Kidney epithelial cell (primary cell): ENCODE data around the gene URB1. TPM values are rescaled to one million over a fixed set of nuclear protein-coding genes. Genes with fewer than 3 reads are reported as not detected.
"Not testable (repeated sequence)": the region's sequence is repeated elsewhere in the genome, so short reads cannot be mapped to it uniquely, and the experiment has no call there.

ENCODE experiments used
- DNase-seq: peaks from one replicate; pipeline ENCODE4 v3.0.0-alpha.2; 2010; ENCODE audit warnings: low read depth
- H3K27me3 ChIP-seq: 2 replicates; pipeline ENCODE4 v1.6.0; 2011; ENCODE audit warnings: low read length; ENCODE audit not compliant: control insufficient read depth, insufficient read depth
- H3K36me3 ChIP-seq: 2 replicates; pipeline ENCODE4 v1.5.1; 2011; ENCODE audit warnings: low read length; ENCODE audit not compliant: control insufficient read depth, insufficient read depth
- H3K4me3 ChIP-seq: 2 replicates; pipeline ENCODE4 v1.5.1; 2011; ENCODE audit warnings: low read depth, mild to moderate bottlenecking, control low read depth, low read length
- CTCF ChIP-seq: IDR thresholded peaks from 2 replicates; pipeline ENCODE4 v1.5.1; 2011; ENCODE audit warnings: mild to moderate bottlenecking, moderate library complexity, low read length, control low read depth, inconsistent platforms; ENCODE audit not compliant: insufficient read depth, poor library complexity, severe bottlenecking
- total RNA-seq: library from RNA; depleted of rRNA; stranded (reverse); fragments of >200 nt; gene quantifications from 2 replicates; pipeline ENCODE4 v1.2.3, GENCODE V29; 2015

URB1 gene
- total RNA-seq, 1 donor from 2014 or later, result 17.8 TPM

GRCh38 chr21:32403201-32403777, 10.5 kb upstream of the URB1 start:
- Histone ChIP-seq H3K4me3 (no peak overlapping the region), H3K36me3 (no peaks in the 10 kb centered on the region), H3K27me3 (no peaks in the 10 kb centered on the region)
- peak; percentile 61 for TF ChIP-seq CTCF
- no peak for DNase-seq

GRCh38 chr21:32393677-32394001, 827 bp upstream of the URB1 start:
- TF ChIP-seq CTCF, result no peak
- Histone ChIP-seq H3K36me3 (no peaks in the 10 kb centered on the region), H3K4me3 (peak overlapping the region; percentile 97), H3K27me3 (no peaks in the 10 kb centered on the region)
- no peak for DNase-seq

GRCh38 chr21:32392299-32392879, 423 bp downstream of the URB1 start:
- no peak for TF ChIP-seq CTCF

GRCh38 chr21:32391755-32392154, 1.1 kb downstream of the URB1 start:
- Histone ChIP-seq H3K27me3 (no peaks in the 10 kb centered on the region), H3K36me3 (peaks cover 1% of the 10 kb centered on the region), H3K4me3 (peak overlapping the region; percentile 97)
- no peak for DNase-seq
- no peak for TF ChIP-seq CTCF

More at GRCh38 chr21:32392299-32392879, 423 bp downstream of the URB1 start:
- H3K4me3 ChIP-seq, result peak overlapping the region; percentile 97
- H3K36me3 ChIP-seq, result no peaks in the 10 kb centered on the region
- DNase-seq, result no peak
- no peaks in the 10 kb centered on the region for H3K27me3 ChIP-seq

GRCh38 chr21:32390537-32391224, 2.1 kb downstream of the URB1 start:
- not testable (repeated sequence) for H3K4me3 ChIP-seq, H3K36me3 ChIP-seq, H3K27me3 ChIP-seq, DNase-seq

GRCh38 chr21:32389337-32390015, 3.3 kb downstream of the URB1 start:
- no peak for TF ChIP-seq CTCF
- Histone ChIP-seq H3K27me3 (no peaks in the 10 kb centered on the region), H3K36me3 (peaks cover 1% of the 10 kb centered on the region), H3K4me3 (no peak overlapping the region)
- no peak for DNase-seq
